Spleen (tissue), 11 donors: Measurements from ENCODE around the gene PTGS1. TPM values are rescaled to one million over a fixed set of nuclear protein-coding genes. Genes with fewer than 3 reads are reported as not detected.
"Not testable (repeated sequence)": the region's sequence is repeated elsewhere in the genome, so short reads cannot be mapped to it uniquely, and the experiment has no call there.

Source experiments
- DNase-seq: peaks from one replicate; pipeline ENCODE4 v3.0.0-alpha.2; 2020
- H3K27ac ChIP-seq, 8 donors: fragments of 200-600 bp; sonication (generic) in 7 of 8; 1 replicate in 4 of 8; 2 replicates in 4 of 8; pipeline versions ENCODE4 v1.5.0 to v1.8.0; 2016 to 2021; ENCODE audit warnings: inconsistent platforms in 4 of 8, mild to moderate bottlenecking in 4 of 8, moderate library complexity in 1 of 8
- H3K27me3 ChIP-seq, 7 donors: fragments of 200-600 bp; sonication (generic) in 6 of 7; replicated peaks in 1 of 7; 1 replicate in 4 of 7; 2 replicates in 3 of 7; pipeline versions ENCODE4 v1.5.0 to v1.8.0; 2016 to 2021; ENCODE audit warnings: inconsistent platforms in 3 of 7, mild to moderate bottlenecking in 1 of 7
- H3K36me3 ChIP-seq, 6 donors: fragments of 200-600 bp; sonication (generic) in 5 of 6; 1 replicate in 4 of 6; 2 replicates in 2 of 6; pipeline versions ENCODE4 v1.5.0 to v1.8.0; 2016 to 2021; ENCODE audit warnings: inconsistent platforms in 2 of 6
- H3K4me1 ChIP-seq, 6 donors: fragments of 200-600 bp; sonication (generic) in 5 of 6; 1 replicate in 3 of 6; 2 replicates in 3 of 6; pipeline versions ENCODE4 v1.5.0 to v1.8.0; 2016 to 2021; ENCODE audit warnings: inconsistent platforms in 3 of 6
- H3K4me3 ChIP-seq, 8 donors: fragments of 200-600 bp; sonication (generic) in 7 of 8; 1 replicate in 4 of 8; 2 replicates in 4 of 8; pipeline versions ENCODE4 v1.5.0 to v1.8.0; 2016 to 2021; ENCODE audit warnings: inconsistent platforms in 4 of 8, mild to moderate bottlenecking in 4 of 8, moderate library complexity in 2 of 8
- H3K9me3 ChIP-seq, 8 donors: fragments of 200-600 bp; sonication (generic) in 7 of 8; 1 replicate in 4 of 8; 2 replicates in 4 of 8; pipeline versions ENCODE4 v1.5.0 to v1.8.0; 2016 to 2021; ENCODE audit warnings: inconsistent platforms in 4 of 8
- POLR2A ChIP-seq, 3 donors: fragments of 450-650 bp; IDR thresholded peaks; one replicate each; pipeline ENCODE4 v1.5.1; 2017; ENCODE audit warnings: antibody characterized with exemption in 3 of 3, mild to moderate bottlenecking in 1 of 3
- POLR2AphosphoS5 ChIP-seq, 3 donors: sonication (generic); formaldehyde crosslinking; IDR thresholded peaks; one replicate each; pipeline ENCODE4 v1.5.1; 2017; ENCODE audit warnings: antibody characterized with exemption in 3 of 3
- WGBS, 5 donors: extraction: QIAGEN DNeasy Blood & Tissue Kit in 3 of 5; methylation state at CpG; one replicate each; pipeline versions ENCODE4 v1.1.5 to v1.1.7; 2013 to 2018; 5-methylcytosine and 5-hydroxymethylcytosine counted together
- intact Hi-C: fragments of 100-400 bp; cut with DNase I; formaldehyde crosslinking; loops from one replicate; pipeline ENCODE4 v1.15.0; 2023; ENCODE audit warnings: low total_unique reads
- polyA plus RNA-seq, 3 donors: library from polyadenylated mRNA; stranded (reverse); fragments of 200-250 nt; gene quantifications; one replicate each; pipeline ENCODE4 v1.2.1, GENCODE V29; 2013
- total RNA-seq, 7 donors: library from RNA; depleted of rRNA in 3 of 7; stranded (reverse); fragments of >200 nt in 3 of 7; fragmentation: NEBNext Ultra II Directional in 4 of 7; extraction: Animal tissue kit (Norgen Biotek cat#: 25700) in 4 of 7; gene quantifications; one replicate each; pipeline versions ENCODE4 v1.1.0 to v1.2.1, GENCODE V29; 2016 to 2021
- TF ChIP-seq, protein P1 (sequence below), 11 experiments: fragments of 200-600 bp in 7 of 11; fragments of 450-650 bp in 4 of 11; sonication (generic) in 4 of 11; IDR thresholded peaks in 8 of 11; conservative IDR thresholded peaks in 3 of 11; 1 replicate in 7 of 11; 2 replicates in 4 of 11; pipeline versions ENCODE4 v1.4.0 to v1.8.0; 2016 to 2021; ENCODE audit warnings: antibody characterized with exemption in 11 of 11, inconsistent platforms in 4 of 11, mild to moderate bottlenecking in 1 of 11
- donor health status: healthy with polysubstance abuse.
- donor health status: DM: no; HTN: no; CAD: no; lungs with moderate emphysema.
- donor health status: DM: no; HTN: no; CAD: no.
- donor health status: Bipolar disorder and iron deficiency.
- donor health status: healthy.
- donor health status: DM: no; HTN: no; CAD: no.
- donor health status: DM: yes; HTN: yes; CAD: no.

The PTGS1 gene
- total and polyA plus RNA-seq, 10 donors, result 2.8 to 18.6 (median 13.9) TPM

DNA sequence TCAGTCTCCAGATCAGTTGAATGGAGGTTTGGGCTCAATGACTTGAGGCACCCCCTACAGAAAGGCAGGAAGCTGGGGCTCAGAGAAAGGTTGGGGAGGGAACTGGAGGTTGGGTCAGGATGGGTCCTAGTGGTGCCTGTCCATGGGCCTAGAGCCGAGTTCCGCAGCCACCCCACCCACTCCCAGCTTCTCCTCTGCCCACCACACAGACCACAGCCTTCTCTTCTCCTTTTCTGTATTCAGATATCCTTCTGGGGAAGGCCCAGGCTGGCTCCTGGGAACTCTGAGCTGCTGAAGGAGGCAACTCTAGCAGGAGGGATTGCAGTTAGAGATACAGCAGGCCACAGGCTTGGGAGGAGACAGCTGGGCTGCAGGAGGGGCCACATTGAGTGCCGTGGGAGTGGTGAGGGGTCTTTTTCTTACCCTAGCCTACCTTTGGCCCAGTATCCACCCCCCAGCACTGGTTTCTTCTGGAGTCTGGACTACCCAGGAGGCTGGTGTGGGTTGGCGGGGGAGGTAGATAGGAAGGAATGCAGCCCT, 15.4 kb upstream of the PTGS1 start:
- H3K4me1 ChIP-seq, result peaks cover 0 to 5% (median 0%) of the 10 kb centered on the region in 6 donors
- intact Hi-C loops, result no loop called here
- no peak overlapping the region for H3K4me3 ChIP-seq
- H3K27ac ChIP-seq, result no peak overlapping the region
- H3K27me3 ChIP-seq, result peaks cover 0 to 1% (median 0%) of the 10 kb centered on the region in 7 donors
- DNase-seq, result peak; percentile 35
- 75 to 91% (median 83%) methylated on average over 3 to 4 of the region's 4 CpGs for WGBS, 5 donors
- no peaks in the 10 kb centered on the region for H3K36me3 ChIP-seq
- peaks cover 0 to 24% (median 7%) of the 10 kb centered on the region in 8 donors for H3K9me3 ChIP-seq
- TF ChIP-seq, protein P1, sequence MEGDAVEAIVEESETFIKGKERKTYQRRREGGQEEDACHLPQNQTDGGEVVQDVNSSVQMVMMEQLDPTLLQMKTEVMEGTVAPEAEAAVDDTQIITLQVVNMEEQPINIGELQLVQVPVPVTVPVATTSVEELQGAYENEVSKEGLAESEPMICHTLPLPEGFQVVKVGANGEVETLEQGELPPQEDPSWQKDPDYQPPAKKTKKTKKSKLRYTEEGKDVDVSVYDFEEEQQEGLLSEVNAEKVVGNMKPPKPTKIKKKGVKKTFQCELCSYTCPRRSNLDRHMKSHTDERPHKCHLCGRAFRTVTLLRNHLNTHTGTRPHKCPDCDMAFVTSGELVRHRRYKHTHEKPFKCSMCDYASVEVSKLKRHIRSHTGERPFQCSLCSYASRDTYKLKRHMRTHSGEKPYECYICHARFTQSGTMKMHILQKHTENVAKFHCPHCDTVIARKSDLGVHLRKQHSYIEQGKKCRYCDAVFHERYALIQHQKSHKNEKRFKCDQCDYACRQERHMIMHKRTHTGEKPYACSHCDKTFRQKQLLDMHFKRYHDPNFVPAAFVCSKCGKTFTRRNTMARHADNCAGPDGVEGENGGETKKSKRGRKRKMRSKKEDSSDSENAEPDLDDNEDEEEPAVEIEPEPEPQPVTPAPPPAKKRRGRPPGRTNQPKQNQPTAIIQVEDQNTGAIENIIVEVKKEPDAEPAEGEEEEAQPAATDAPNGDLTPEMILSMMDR (IDR thresholded peaks at IDR 0.05 in 8 of 11, conservative IDR thresholded peaks at IDR 0.05 in 3 of 11), result no peak
- no peak for TF ChIP-seq POLR2A (IDR thresholded peaks at IDR 0.05)
- TF ChIP-seq POLR2AphosphoS5 (IDR thresholded peaks at IDR 0.05), result no peak

DNA sequence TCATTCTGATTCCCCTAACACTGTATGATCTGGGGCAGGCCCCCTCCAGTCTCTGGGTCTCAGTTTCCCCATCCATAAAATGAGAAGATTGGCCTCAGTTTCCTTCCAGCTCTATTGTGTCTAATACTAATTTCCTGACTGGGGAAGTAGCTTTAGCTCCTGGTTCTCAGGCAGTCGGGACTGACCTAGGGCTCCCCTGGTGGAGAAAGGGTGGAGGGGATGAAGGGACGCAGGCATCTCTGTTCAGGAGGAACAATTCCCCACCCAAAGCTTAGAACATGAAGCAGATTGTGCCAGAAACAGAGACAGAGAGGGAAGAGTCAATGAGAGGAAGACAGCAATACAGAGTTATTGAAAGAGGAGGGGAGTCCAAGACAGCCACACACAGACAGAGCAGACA, 14.2 kb upstream of the PTGS1 start:
- Histone ChIP-seq H3K36me3 (no peaks in the 10 kb centered on the region), H3K4me1 (no peaks in the 10 kb centered on the region), H3K27ac (no peak overlapping the region), H3K9me3 (peaks cover 0 to 24% (median 7%) of the 10 kb centered on the region in 8 donors), H3K27me3 (no peaks in the 10 kb centered on the region), H3K4me3 (no peak overlapping the region)
- intact Hi-C loops, result no loop called here
- no peak for TF ChIP-seq POLR2AphosphoS5 (IDR thresholded peaks at IDR 0.05)
- TF ChIP-seq, protein P1 (IDR thresholded peaks at IDR 0.05 in 8 of 11, conservative IDR thresholded peaks at IDR 0.05 in 3 of 11), result no peak
- no peak for TF ChIP-seq POLR2A (IDR thresholded peaks at IDR 0.05)
- peak; percentile 25 for DNase-seq
- WGBS, 5 donors, result 60 to 73% (median 65%) methylated on average over 2 of the region's 2 CpGs

DNA sequence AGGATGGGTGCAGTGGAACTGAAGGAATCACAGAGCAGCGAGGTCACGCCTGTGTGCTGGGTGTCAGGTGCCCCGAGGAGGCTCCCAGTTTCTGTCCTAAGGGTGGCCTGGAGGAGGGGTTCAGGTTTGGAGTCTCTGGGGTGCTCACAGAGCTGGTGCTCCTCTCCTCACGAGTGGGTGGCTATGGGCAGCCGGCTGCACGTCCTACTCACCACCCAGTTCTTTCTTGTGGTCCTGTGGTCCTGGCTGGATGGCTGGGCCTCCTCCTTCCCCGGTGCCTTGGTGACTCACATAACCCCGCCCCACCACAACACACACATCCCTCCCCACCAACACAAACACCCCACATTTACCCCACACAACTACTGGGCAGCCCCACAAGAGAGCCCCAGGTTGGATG, 9.9 kb upstream of the PTGS1 start:
- Histone ChIP-seq H3K9me3 (peaks cover 0 to 12% (median 0%) of the 10 kb centered on the region in 8 donors), H3K36me3 (no peaks in the 10 kb centered on the region), H3K27me3 (no peaks in the 10 kb centered on the region), H3K27ac (no peak overlapping the region), H3K4me3 (no peak overlapping the region), H3K4me1 (no peaks in the 10 kb centered on the region)
- intact Hi-C loops, result no loop called here
- DNase-seq, result peak; percentile 44
- TF ChIP-seq POLR2AphosphoS5 (IDR thresholded peaks at IDR 0.05) (no peak), POLR2A (IDR thresholded peaks at IDR 0.05) (no peak)
- TF ChIP-seq, protein P1 (IDR thresholded peaks at IDR 0.05 in 8 of 11, conservative IDR thresholded peaks at IDR 0.05 in 3 of 11), result no peak
- WGBS, 5 donors, result 50 to 77% (median 66%) methylated on average over 1 to 8 of the region's 8 CpGs

DNA sequence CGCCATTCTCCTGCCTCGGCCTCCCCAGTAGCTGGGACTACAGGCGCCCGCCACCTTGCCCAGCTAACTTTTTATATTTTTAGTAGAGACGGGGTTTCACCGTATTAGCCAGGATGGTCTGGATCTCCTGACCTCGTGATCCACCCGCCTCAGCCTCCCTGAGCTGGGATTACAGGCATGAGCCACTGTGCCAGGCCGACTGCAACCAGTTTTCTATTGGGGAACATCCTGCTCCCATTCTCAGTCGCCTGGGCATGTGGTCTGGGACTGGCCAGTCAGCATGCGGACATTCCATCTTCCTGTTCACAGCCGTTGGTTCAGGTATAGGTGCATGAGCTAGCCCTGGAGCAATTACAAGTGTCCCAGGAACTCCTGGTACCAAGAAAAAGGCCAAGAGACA, 7.7 kb upstream of the PTGS1 start:
- H3K27me3 ChIP-seq, H3K27ac ChIP-seq, H3K4me1 ChIP-seq, H3K36me3 ChIP-seq, intact Hi-C loops, H3K9me3 ChIP-seq, H3K4me3 ChIP-seq: not testable (repeated sequence)
- WGBS, 5 donors, result 88 to 98% (median 90%) methylated on average over 12 of the region's 12 CpGs
- peak; percentile 18 for DNase-seq
